ENCODE data around the gene SLC17A9. TPM values are rescaled to one million over a fixed set of nuclear protein-coding genes. Genes with fewer than 3 reads are reported as not detected.

Gene SLC17A9
- total and polyA plus RNA-seq, 2 of the 8 experiments (the other 6 are each of a cell fraction or from before 2014, with no cell fraction given), result 23.5 to 35.2 TPM

- Histone ChIP-seq H3K9ac (replicated peaks in 1 of 4; ENCODE audit: extremely low read depth in 1 of 4, low read depth in 3 of 4, low read length in 3 of 4) (peak overlapping the region; percentile 87 to 97 (median 90)), H4K91ac (replicated peaks; ENCODE audit: insufficient read length, low read length) (peak overlapping the region; percentile 58), H3K56ac (replicated peaks; ENCODE audit: insufficient read length, low read depth, low read length) (peak overlapping the region; percentile 87), H3K4me1 (replicated peaks in 1 of 4; ENCODE audit: control insufficient read depth in 3 of 4, insufficient read depth in 4 of 4, low read length in 3 of 4) (peaks cover 9 to 36% (median 21%) of the 10 kb centered on the region in 4 experiments), H2BK5ac (ENCODE audit: low read depth, low read length) (peak overlapping the region; percentile 96), H2AK5ac (ENCODE audit: low read depth, low read length) (no peak overlapping the region), H3K27ac (ENCODE audit: low read depth, low read length) (peak overlapping the region; percentile 86), H2BK12ac (ENCODE audit: low read depth, low read length) (no peak overlapping the region; the same call in 1 of the 2 replicates), H2BK120ac (replicated peaks; ENCODE audit: low read depth, low read length) (no peak overlapping the region), H3K36me3 (ENCODE audit: control insufficient read depth in 2 of 4, insufficient read depth in 4 of 4, low read length in 3 of 4) (no peaks in the 10 kb centered on the region), H3K4me2 (ENCODE audit: insufficient read depth in 1 of 2, low read depth in 2 of 2, low read length in 2 of 2) (peak overlapping the region; percentile 83 to 96), H2BK15ac (ENCODE audit: low read length) (no peak overlapping the region), H3K27me3 (replicated peaks in 1 of 4; ENCODE audit: control insufficient read depth in 3 of 4, extremely low read depth in 1 of 4, insufficient read depth in 3 of 4, low read length in 3 of 4) (no peaks in the 10 kb centered on the region), H3K23me2 (ENCODE audit: low read depth, low read length) (peaks cover 28% of the 10 kb centered on the region), H3K23ac (ENCODE audit: insufficient read length) (no peak overlapping the region), H3K18ac (ENCODE audit: extremely low read depth, low read length) (peak overlapping the region; percentile 62), H3K9me3 (ENCODE audit: insufficient read depth in 2 of 2, low read depth in 1 of 2, low read length in 1 of 2) (no peaks in the 10 kb centered on the region), H2BK20ac (ENCODE audit: low read length) (no peak overlapping the region), H3K4me3 (ENCODE audit: extremely low read depth in 1 of 4, insufficient read depth in 2 of 4, low read depth in 3 of 4, low read length in 4 of 4) (peak overlapping the region; percentile 76 to 99 (median 94)), H3K14ac (ENCODE audit: insufficient read length) (no peak overlapping the region), H3K4ac (replicated peaks; ENCODE audit: insufficient read length, low read depth, low read length) (peak overlapping the region; percentile 76), H4K5ac (ENCODE audit: insufficient read length, low read depth, low read length) (peak overlapping the region; percentile 57), H3K79me1 (ENCODE audit: low read depth, low read length) (peaks cover 5% of the 10 kb centered on the region; the same call in 1 of the 2 replicates), H4K20me1 (replicated peaks in 1 of 2; ENCODE audit: control insufficient read depth in 1 of 2, insufficient read depth in 2 of 2, low read length in 2 of 2) (peaks cover 33 to 34% of the 10 kb centered on the region in 2 experiments), H3K79me2 (ENCODE audit: control insufficient read depth in 1 of 2, insufficient read depth in 2 of 2, low read length in 2 of 2) (peaks cover 54 to 84% of the 10 kb centered on the region in 2 experiments), H4K8ac (ENCODE audit: extremely low read depth, insufficient read depth, low read length) (peak overlapping the region; percentile 74; the same call in 1 of the 2 replicates), H2AFZ (ENCODE audit: low read length) (no peak overlapping the region)
- FAIRE-seq (no peak), DNase-seq (ENCODE audit: low read depth in 1 of 2, low spot score in 2 of 2) (no peak)
- WGBS, 2 experiments (ENCODE audit: extremely low coverage in 1 of 2, insufficient coverage in 1 of 2, insufficient read length in 1 of 2, insufficient replicate concordance in 2 of 2, low coverage in 1 of 2, low lambda C conversion rate in 2 of 2, missing lambda C conversion rate in 1 of 2), result 2% methylated on average over 38 of the region's 63 CpGs; no CpG with 5 or more reads in 1 of the 2 experiments
- TF ChIP-seq KDM4A (IDR thresholded peaks at IDR 0.05; ENCODE audit: low read depth, low read length, severe bottlenecking) (peak; percentile 9), GTF2F1 (IDR thresholded peaks at IDR 0.05; ENCODE audit: borderline replicate concordance, low read depth, low read length) (no peak), MAX (IDR thresholded peaks at IDR 0.05) (no peak), TAF1 (IDR thresholded peaks at IDR 0.05; ENCODE audit: low read depth, low read length) (0 out of 2 replicates have a peak, but pooled peaks have one; percentile 15), PHF8 (conservative IDR thresholded peaks at IDR 0.05; ENCODE audit: low read depth, low read length) (0 out of 2 replicates have a peak, but pooled peaks have one; percentile 60)
- POLR2A ChIA-PET (ENCODE audit: partially characterized antibody), result interaction anchor here (1.1 to 20.3 kb wide), 5 partner anchors 13 to 49 kb away, joined by 3 to 363 read pairs (median 81); partner anchors contain the start of gene GID8
- CTCF ChIA-PET (ENCODE audit: partially characterized antibody), result interaction anchor here (0.6 to 4.2 kb wide), 6 partner anchors 8 to 23 kb away, joined by 3 to 32 read pairs (median 5); no protein-coding TSS in a partner anchor
Measured at GRCh38 chr20:62925420-62926228, 26.9 kb upstream of the SLC17A9 start.

Measured in H1 (cell line).